ENCODE results near the gene NHLRC1.
"Not testable (repeated sequence)": the region's sequence is repeated elsewhere in the genome, so short reads cannot be mapped to it uniquely, and the experiment has no call there.

NHLRC1 gene

GRCh38 chr6:18122128-18123093, at the start of gene NHLRC1:
NHLRC1 (minus strand) TSS chr6:18122677; CDS start chr6:18122606, 71 bp downstream.
- DNase-seq: peak; percentile 74

- DNase-seq: no peak
These were observed 49.4 kb upstream of the NHLRC1 start for GRCh38 chr6:18171871-18172270.

GRCh38 chr6:18168264-18168663, 45.8 kb upstream of the NHLRC1 start:
- DNase-seq: no peak

- no peak for DNase-seq
These were observed 44.0 kb upstream of the NHLRC1 start for GRCh38 chr6:18166312-18167036.

- DNase-seq: no peak
These were observed 43.3 kb upstream of the NHLRC1 start for GRCh38 chr6:18165751-18166150.

- no peak for DNase-seq
These were observed 39.9 kb upstream of the NHLRC1 start for GRCh38 chr6:18162401-18162800.

- no peak for DNase-seq
These were observed 39.0 kb upstream of the NHLRC1 start for GRCh38 chr6:18161431-18161830.

GRCh38 chr6:18160911-18161310, 38.4 kb upstream of the NHLRC1 start:
- no peak for DNase-seq

GRCh38 chr6:18155864-18156421, 33.5 kb upstream of the NHLRC1 start:
- DNase-seq: peak; percentile 58

GRCh38 chr6:18155150-18155863, 32.8 kb upstream of the NHLRC1 start, which contains the start of gene KDM1B:
KDM1B (plus strand) TSS chr6:18155422; CDS start chr6:18159896, 4,474 bp downstream.
- DNase-seq: peak; percentile 99

GRCh38 chr6:18154507-18155149, 32.2 kb upstream of the NHLRC1 start, which contains the start of gene TPMT:
TPMT (minus strand) TSS chr6:18155077; CDS start chr6:18149127, 5,950 bp downstream.
- no peak for DNase-seq

- no peak for DNase-seq
These were observed 30.8 kb upstream of the NHLRC1 start for GRCh38 chr6:18153311-18153703.

- DNase-seq: no peak
These were observed 29.3 kb upstream of the NHLRC1 start for GRCh38 chr6:18151801-18152200.

- DNase-seq: not testable (repeated sequence)
These were observed 28.9 kb upstream of the NHLRC1 start for GRCh38 chr6:18151391-18151790.

GRCh38 chr6:18148304-18149025, 26.0 kb upstream of the NHLRC1 start:
- no peak for DNase-seq

- no peak for DNase-seq
These were observed 25.1 kb upstream of the NHLRC1 start for GRCh38 chr6:18147616-18148015.

- no peak for DNase-seq
These were observed 24.7 kb upstream of the NHLRC1 start for GRCh38 chr6:18147160-18147559.

- no peak for DNase-seq
These were observed 20.0 kb upstream of the NHLRC1 start for GRCh38 chr6:18142591-18142861.

GRCh38 chr6:18141805-18142590, 19.5 kb upstream of the NHLRC1 start:
- DNase-seq: no peak

- no peak for DNase-seq
These were observed 17.6 kb upstream of the NHLRC1 start for GRCh38 chr6:18139935-18140621.

All from CD4-positive, alpha-beta T cell treated with Interleukin-10 for 1 hour (primary cell).